GM13976 (cell line): ENCODE data around the gene FES.

Source experiments
- DNase-seq: peaks from one replicate; pipeline ENCODE4 v3.0.0; 2012; ENCODE audit warnings: low spot score
- in situ Hi-C: fragments of 300-500 bp; cut with MboI; formaldehyde crosslinking; loops from one replicate; pipeline ENCODE4 v1.12.0; 2022; ENCODE audit warnings: low sequenced_read_pairs, mixed read lengths, inconsistent platforms; ENCODE audit not compliant: unreplicated experiment
- TF ChIP-seq, protein P1 (sequence below): IDR thresholded peaks from 2 replicates; pipeline ENCODE4 v1.5.1; 2012; ENCODE audit warnings: borderline replicate concordance, mild to moderate bottlenecking; ENCODE audit not compliant: insufficient read depth; ENCODE audit errors: extremely low read depth, missing control alignments, control extremely low read depth

The FES gene

DNA sequence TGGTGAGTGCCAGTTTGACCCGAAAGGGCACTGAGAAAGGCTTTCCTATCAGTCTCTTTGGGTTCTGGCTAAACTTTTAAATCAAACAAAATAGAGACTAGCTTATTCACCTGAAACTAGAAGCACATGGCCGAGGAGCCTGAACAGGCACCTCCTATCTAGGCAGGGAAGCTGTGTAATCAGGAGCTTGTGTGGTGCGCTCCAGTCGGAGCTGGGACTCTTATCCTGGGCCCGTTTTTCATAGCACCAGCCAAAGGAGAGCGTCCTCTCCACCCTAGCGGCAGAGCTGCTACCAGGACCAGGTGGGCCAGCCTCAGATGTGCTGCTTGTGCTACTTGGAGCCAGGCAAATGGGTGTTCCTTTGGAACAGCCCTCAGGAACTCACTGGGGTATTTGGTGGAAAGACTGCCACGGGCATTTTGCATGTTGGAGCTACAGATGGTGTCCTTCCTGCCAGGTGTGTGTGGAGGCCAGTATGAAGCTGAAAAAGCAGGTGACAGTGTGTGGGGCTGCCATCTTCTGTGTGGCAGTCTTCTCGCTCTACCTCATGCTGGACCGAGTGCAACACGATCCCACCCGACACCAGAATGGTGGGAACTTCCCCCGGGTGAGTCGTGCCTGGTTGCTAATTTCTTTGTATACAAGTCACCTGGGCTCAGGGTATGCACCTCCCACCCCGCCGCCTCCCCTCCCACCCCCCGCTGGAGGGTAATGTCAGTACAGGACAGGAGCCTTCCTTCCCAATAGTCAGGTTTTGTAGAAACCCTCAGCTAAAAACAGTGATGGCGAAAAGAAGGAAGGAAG is 19.6 kb downstream of the FES start:
- TF ChIP-seq, protein P1, sequence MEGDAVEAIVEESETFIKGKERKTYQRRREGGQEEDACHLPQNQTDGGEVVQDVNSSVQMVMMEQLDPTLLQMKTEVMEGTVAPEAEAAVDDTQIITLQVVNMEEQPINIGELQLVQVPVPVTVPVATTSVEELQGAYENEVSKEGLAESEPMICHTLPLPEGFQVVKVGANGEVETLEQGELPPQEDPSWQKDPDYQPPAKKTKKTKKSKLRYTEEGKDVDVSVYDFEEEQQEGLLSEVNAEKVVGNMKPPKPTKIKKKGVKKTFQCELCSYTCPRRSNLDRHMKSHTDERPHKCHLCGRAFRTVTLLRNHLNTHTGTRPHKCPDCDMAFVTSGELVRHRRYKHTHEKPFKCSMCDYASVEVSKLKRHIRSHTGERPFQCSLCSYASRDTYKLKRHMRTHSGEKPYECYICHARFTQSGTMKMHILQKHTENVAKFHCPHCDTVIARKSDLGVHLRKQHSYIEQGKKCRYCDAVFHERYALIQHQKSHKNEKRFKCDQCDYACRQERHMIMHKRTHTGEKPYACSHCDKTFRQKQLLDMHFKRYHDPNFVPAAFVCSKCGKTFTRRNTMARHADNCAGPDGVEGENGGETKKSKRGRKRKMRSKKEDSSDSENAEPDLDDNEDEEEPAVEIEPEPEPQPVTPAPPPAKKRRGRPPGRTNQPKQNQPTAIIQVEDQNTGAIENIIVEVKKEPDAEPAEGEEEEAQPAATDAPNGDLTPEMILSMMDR: no peak
- in situ Hi-C loops: no loop called here
- DNase-seq: no peak

DNA sequence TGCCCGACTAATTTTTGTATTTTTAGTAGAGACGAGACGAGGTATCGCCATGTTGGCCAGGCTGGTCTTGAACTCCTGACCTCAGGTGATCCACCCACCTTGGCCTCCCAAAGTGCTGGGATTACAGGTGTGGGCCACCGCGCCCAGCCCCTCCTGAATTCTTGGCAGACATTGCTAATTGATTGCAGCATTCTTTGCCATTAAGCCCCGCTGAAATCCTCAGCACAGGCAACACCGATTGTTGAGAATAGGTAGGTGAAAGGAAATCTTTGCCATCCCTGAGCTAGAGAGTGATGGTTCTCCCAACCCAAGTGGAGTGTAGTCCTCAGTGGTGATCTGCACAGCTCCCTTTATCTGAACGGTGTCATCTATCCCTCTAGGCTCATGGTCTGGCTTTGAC is 20.4 kb downstream of the FES start:
- TF ChIP-seq, protein P1: no peak
- in situ Hi-C loops: no loop called here

DNA sequence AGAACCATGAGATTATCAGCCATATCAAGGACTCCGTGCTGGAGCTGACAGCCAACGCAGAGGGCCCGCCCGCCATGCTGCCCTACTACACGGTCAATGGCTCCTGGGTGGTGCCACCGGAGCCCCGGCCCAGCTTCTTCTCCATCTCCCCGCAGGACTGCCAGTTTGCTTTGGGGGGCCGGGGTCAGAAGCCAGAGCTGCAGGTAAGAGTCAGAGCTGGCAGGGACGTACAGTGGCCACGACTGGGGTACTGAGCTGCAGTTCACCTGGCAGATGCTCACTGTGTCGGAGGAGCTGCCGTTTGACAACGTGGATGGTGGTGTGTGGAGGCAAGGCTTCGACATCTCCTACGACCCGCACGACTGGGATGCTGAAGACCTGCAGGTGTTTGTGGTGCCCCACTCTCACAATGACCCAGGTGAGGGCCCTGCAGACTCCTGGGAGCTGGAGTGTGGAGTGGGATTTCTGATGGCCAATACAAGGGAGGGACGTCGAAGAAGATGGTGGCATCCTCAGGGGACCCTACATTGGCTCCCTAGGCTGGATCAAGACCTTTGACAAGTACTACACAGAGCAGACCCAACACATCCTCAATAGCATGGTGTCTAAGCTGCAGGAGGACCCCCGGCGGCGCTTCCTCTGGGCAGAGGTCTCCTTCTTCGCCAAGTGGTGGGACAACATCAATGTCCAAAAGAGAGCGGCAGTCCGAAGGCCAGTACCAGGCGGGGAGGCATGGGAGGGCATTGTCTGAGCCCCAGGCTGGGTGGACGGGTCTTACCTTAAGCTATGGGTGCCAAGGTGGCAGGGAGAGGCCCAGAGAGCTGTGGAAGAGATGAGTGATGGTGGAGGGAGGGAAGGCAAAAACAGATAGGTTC is 21.2 kb downstream of the FES start:
- DNase-seq: no peak
- TF ChIP-seq, protein P1: no peak
- in situ Hi-C loops: no loop called here

More for the DNA sequence above, 20.4 kb downstream of the FES start:
- DNase-seq: no peak

DNA sequence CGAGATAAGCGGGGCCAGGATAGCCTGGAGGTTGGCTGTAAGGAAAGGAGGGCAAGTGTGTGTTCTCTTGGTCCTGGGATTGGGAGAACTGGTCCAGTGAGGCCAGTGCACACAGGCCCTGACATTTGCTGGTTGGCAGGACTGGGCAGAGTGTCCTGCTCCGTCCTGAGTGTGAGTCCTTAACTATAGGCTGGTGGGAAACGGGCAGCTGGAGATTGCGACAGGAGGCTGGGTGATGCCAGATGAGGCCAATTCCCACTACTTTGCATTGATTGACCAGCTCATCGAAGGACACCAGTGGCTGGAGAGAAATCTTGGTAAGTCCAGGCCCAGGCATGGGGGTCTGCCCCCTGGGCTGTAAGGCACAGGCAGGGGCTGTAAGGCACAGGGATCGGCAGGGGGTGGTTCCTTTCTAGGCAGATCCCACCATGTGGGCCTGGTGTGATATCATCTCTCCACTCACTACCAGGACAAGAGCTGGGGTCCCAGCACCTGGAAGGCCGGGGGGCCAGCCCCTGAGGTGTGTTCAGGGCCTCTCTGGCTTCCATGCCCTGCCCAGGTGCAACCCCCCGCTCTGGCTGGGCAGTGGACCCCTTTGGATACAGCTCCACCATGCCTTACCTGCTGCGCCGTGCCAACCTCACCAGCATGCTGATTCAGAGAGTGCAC is 22.0 kb downstream of the FES start:
- TF ChIP-seq, protein P1: no peak
- in situ Hi-C loops: no loop called here
- no peak for DNase-seq

DNA sequence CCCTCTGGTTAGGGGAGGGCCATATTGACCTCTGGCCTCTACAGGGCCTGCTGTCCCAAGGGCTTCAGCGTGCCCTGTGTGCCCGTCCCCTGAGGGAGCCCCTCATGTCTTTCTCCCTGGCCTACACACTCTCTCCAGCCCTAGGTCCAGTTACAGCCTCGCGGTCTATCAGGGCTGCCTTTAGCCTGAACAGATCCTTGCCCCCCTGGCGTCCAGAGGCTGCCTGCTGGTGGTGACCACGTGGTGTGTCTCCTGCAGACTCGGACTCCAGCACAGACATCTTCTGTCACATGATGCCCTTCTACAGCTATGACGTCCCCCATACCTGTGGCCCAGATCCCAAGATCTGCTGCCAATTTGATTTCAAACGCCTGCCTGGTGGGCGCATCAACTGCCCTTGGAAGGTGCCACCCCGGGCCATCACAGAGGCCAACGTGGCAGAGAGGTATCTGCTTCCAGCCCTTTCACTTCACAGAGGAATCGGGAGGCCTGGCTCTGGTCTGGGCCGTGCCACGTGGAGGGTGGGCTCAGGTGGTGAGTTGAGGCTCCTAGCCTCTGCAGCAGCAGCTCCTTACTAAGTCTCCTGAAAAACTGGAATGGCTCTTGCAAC is 22.9 kb downstream of the FES start:
- in situ Hi-C loops: no loop called here
- DNase-seq: no peak
- TF ChIP-seq, protein P1: no peak
